HEK293 (cell line): ENCODE results near the gene GUCY2F.

Experiments
- CTCF ChIA-PET: fragments of 350-600 bp; formaldehyde crosslinking; extraction: SDS; loops from one replicate; lab custom pipeline; 2021; ENCODE audit warnings: antibody characterized with exemption; lab: Yijun Ruan, JAX
- POLR2A ChIA-PET: fragments of 300-600 bp; formaldehyde crosslinking; extraction: SDS; loops from one replicate; lab custom pipeline; 2020; ENCODE audit warnings: antibody characterized with exemption, inconsistent platforms; lab: Yijun Ruan, JAX
- H3K27ac ChIP-seq: fragments of 200-500 bp; sonication (Bioruptor generic); 2 replicates; pipeline ENCODE4 v1.5.1; 2014; ENCODE audit warnings: low read depth, low read length, control low read depth, inconsistent platforms; ENCODE audit errors: extremely low read depth
- H3K36me3 ChIP-seq, 2 experiments: fragments of 200-500 bp in 1 of 2; sonication (Bioruptor generic) in 1 of 2; 1 replicate in 1 of 2; 2 replicates in 1 of 2; pipeline ENCODE4 v1.5.1; 2014 to 2017; ENCODE audit warnings: inconsistent platforms in 2 of 2, low read length in 2 of 2; ENCODE audit not compliant: control insufficient read depth in 2 of 2, insufficient read depth in 1 of 2
- H3K4me1 ChIP-seq: fragments of 200-500 bp; sonication (Bioruptor generic); 2 replicates; pipeline ENCODE4 v1.5.1; 2014; ENCODE audit warnings: mild to moderate bottlenecking, low read length, inconsistent platforms; ENCODE audit not compliant: control insufficient read depth, insufficient read depth
- H3K4me3 ChIP-seq: 2 replicates; pipeline ENCODE4 v1.5.1; 2011; ENCODE audit warnings: low read depth, mild to moderate bottlenecking, control low read depth, low read length, moderate library complexity
- H3K9me3 ChIP-seq: fragments of 200-500 bp; sonication (Bioruptor generic); 2 replicates; pipeline ENCODE4 v1.5.1; 2014; ENCODE audit warnings: low read depth, low read length, inconsistent platforms; ENCODE audit not compliant: control insufficient read depth, insufficient read depth
- EGR2 ChIP-seq: fragments of 450-650 bp; formaldehyde crosslinking; IDR thresholded peaks from 2 replicates; pipeline ENCODE4 v1.5.1; 2016; ENCODE audit warnings: low read depth, missing biosample characterization, missing genetic modification characterization
- GLI2 ChIP-seq: fragments of 450-650 bp; formaldehyde crosslinking; IDR thresholded peaks from 2 replicates; pipeline ENCODE4; 2017; ENCODE audit warnings: missing biosample characterization, missing genetic modification characterization, low read depth, borderline replicate concordance
- HOXC10 ChIP-seq: sonication (generic); formaldehyde crosslinking; IDR thresholded peaks from 2 replicates; pipeline ENCODE4 v1.8.1; 2023; ENCODE audit warnings: mild to moderate bottlenecking, missing genetic modification reagents
- KLF8 ChIP-seq: fragments of 450-650 bp; formaldehyde crosslinking; IDR thresholded peaks from 2 replicates; pipeline ENCODE4 v1.5.1; 2016; ENCODE audit warnings: missing biosample characterization, missing genetic modification characterization
- KLF9 ChIP-seq: fragments of 450-650 bp; formaldehyde crosslinking; IDR thresholded peaks from 2 replicates; pipeline ENCODE4 v1.5.1; 2016; ENCODE audit warnings: missing biosample characterization, missing genetic modification characterization, low read depth
- SCRT2 ChIP-seq: fragments of 450-650 bp; formaldehyde crosslinking; IDR thresholded peaks from 2 replicates; pipeline ENCODE4 v1.5.1; 2016; ENCODE audit warnings: missing biosample characterization, missing genetic modification characterization
- SETDB1 ChIP-seq: IDR thresholded peaks from one replicate; pipeline ENCODE4 v1.6.1; 2017; ENCODE audit warnings: mild to moderate bottlenecking, low read length, moderate library complexity, mixed read lengths; ENCODE audit not compliant: insufficient read length
- ZBTB1 ChIP-seq: fragments of 450-650 bp; formaldehyde crosslinking; IDR thresholded peaks from 2 replicates; pipeline ENCODE4 v1.5.1; 2016; ENCODE audit warnings: missing biosample characterization, missing genetic modification characterization
- ZFHX2 ChIP-seq: fragments of 450-650 bp; formaldehyde crosslinking; conservative IDR thresholded peaks from 2 replicates; pipeline ENCODE4 v1.5.1; 2016; ENCODE audit warnings: missing biosample characterization, missing genetic modification characterization
- ZNF155 ChIP-seq: fragments of 450-650 bp; formaldehyde crosslinking; IDR thresholded peaks from 2 replicates; pipeline ENCODE4 v1.5.1; 2016; ENCODE audit warnings: missing biosample characterization, missing genetic modification characterization
- ZNF16 ChIP-seq: fragments of 450-650 bp; formaldehyde crosslinking; IDR thresholded peaks from 2 replicates; pipeline ENCODE4 v1.5.1; 2016; ENCODE audit warnings: low read depth, missing biosample characterization, missing genetic modification characterization
- ZNF2 ChIP-seq: fragments of 450-650 bp; formaldehyde crosslinking; IDR thresholded peaks from 2 replicates; pipeline ENCODE4 v1.5.1; 2016; ENCODE audit warnings: missing biosample characterization, missing genetic modification characterization
- ZNF350 ChIP-seq: fragments of 450-650 bp; formaldehyde crosslinking; IDR thresholded peaks from 2 replicates; pipeline ENCODE4 v1.5.0; 2017; ENCODE audit warnings: missing biosample characterization, mild to moderate bottlenecking, missing genetic modification characterization
- ZNF48 ChIP-seq: fragments of 450-650 bp; formaldehyde crosslinking; IDR thresholded peaks from 2 replicates; pipeline ENCODE4 v1.5.1; 2016; ENCODE audit warnings: missing biosample characterization, missing genetic modification characterization
- ZNF521 ChIP-seq: fragments of 450-650 bp; formaldehyde crosslinking; IDR thresholded peaks from 2 replicates; pipeline ENCODE4 v1.5.1; 2017; ENCODE audit warnings: missing biosample characterization, mild to moderate bottlenecking, missing genetic modification characterization
- ZNF544 ChIP-seq: fragments of 450-650 bp; formaldehyde crosslinking; IDR thresholded peaks from 2 replicates; pipeline ENCODE4 v1.5.0; 2017; ENCODE audit warnings: missing biosample characterization, missing genetic modification characterization
- ZNF560 ChIP-seq: fragments of 450-650 bp; formaldehyde crosslinking; IDR thresholded peaks from 2 replicates; pipeline ENCODE4 v1.5.1; 2017; ENCODE audit warnings: missing biosample characterization, missing genetic modification characterization, borderline replicate concordance
- ZNF600 ChIP-seq: fragments of 450-650 bp; formaldehyde crosslinking; IDR thresholded peaks from 2 replicates; pipeline ENCODE4 v1.5.1; 2016; ENCODE audit warnings: missing biosample characterization, missing genetic modification characterization
- ZNF654 ChIP-seq: fragments of 450-650 bp; formaldehyde crosslinking; IDR thresholded peaks from 2 replicates; pipeline ENCODE4 v1.5.1; 2016; ENCODE audit warnings: low read depth, missing biosample characterization, missing genetic modification characterization
- ZNF707 ChIP-seq: fragments of 450-650 bp; formaldehyde crosslinking; IDR thresholded peaks from 2 replicates; pipeline ENCODE4 v1.5.1; 2016; ENCODE audit warnings: missing biosample characterization, missing genetic modification characterization
- ZNF785 ChIP-seq: fragments of 450-650 bp; formaldehyde crosslinking; IDR thresholded peaks from 2 replicates; pipeline ENCODE4 v1.5.1; 2016; ENCODE audit warnings: missing biosample characterization, missing genetic modification characterization
- ZNF791 ChIP-seq: fragments of 450-650 bp; formaldehyde crosslinking; IDR thresholded peaks from 2 replicates; pipeline ENCODE4 v1.5.1; 2016; ENCODE audit warnings: missing biosample characterization, missing genetic modification characterization
- ZSCAN23 ChIP-seq: fragments of 450-650 bp; formaldehyde crosslinking; IDR thresholded peaks from 2 replicates; pipeline ENCODE4 v1.5.1; 2016; ENCODE audit warnings: missing biosample characterization, missing genetic modification characterization
- TF ChIP-seq, protein P1 (sequence below): fragments of 450-650 bp; formaldehyde crosslinking; IDR thresholded peaks from 2 replicates; pipeline ENCODE4 v1.5.1; 2017; ENCODE audit warnings: missing biosample characterization, missing genetic modification characterization
- TF ChIP-seq, protein P2 (sequence below): fragments of 450-650 bp; formaldehyde crosslinking; IDR thresholded peaks from 2 replicates; pipeline ENCODE4 v1.5.1; 2017; ENCODE audit warnings: missing biosample characterization, missing genetic modification characterization
- TF ChIP-seq, protein P3 (sequence below): fragments of 450-650 bp; formaldehyde crosslinking; IDR thresholded peaks from 2 replicates; pipeline ENCODE4 v1.5.1; 2017; ENCODE audit warnings: missing biosample characterization, missing genetic modification characterization
- TF ChIP-seq, protein P4 (sequence below): fragments of 450-650 bp; formaldehyde crosslinking; conservative IDR thresholded peaks from 2 replicates; pipeline ENCODE4 v1.5.1; 2016; ENCODE audit warnings: low read depth, missing biosample characterization, missing genetic modification characterization

Gene GUCY2F

DNA sequence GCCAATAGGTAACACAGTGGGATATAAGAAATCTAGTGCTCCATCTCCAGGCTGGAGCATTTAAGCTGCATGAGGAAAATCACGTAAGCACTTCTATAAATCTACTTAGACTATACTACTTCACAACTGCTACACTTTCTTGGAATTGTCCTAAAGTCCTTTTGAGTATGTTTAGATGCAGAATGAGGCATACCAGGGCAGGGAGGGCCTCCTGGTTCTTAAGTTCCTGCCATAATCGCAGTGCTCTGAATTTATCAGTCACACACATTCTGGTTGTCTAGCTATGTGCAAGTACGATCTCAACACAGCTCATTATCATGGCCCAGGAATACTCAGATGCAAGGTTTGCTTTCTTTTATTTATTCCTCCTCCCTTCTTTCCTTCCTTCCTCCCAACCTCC is 130.3 kb downstream of the GUCY2F start:
- TF ChIP-seq ZNF560 (tag by site-specific recombination) (no peak), ZNF791 (tag by site-specific recombination) (no peak), ZNF48 (tag by site-specific recombination) (no peak), GLI2 (tag by site-specific recombination) (no peak), ZSCAN23 (tag by site-specific recombination) (no peak), ZNF155 (no peak), HOXC10 (CRISPR knock-in tag) (no peak), ZBTB1 (tag by site-specific recombination) (no peak), ZNF707 (tag by site-specific recombination) (no peak), ZNF544 (tag by site-specific recombination) (no peak), KLF8 (tag by site-specific recombination) (no peak), SETDB1 (no peak), KLF9 (tag by site-specific recombination) (no peak)
- TF ChIP-seq, protein P1, sequence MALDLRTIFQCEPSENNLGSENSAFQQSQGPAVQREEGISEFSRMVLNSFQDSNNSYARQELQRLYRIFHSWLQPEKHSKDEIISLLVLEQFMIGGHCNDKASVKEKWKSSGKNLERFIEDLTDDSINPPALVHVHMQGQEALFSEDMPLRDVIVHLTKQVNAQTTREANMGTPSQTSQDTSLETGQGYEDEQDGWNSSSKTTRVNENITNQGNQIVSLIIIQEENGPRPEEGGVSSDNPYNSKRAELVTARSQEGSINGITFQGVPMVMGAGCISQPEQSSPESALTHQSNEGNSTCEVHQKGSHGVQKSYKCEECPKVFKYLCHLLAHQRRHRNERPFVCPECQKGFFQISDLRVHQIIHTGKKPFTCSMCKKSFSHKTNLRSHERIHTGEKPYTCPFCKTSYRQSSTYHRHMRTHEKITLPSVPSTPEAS (tag by site-specific recombination) = no peak
- TF ChIP-seq, all 188 proteins: peak for 0
- Histone ChIP-seq H3K9me3 (no peaks in the 10 kb centered on the region), H3K4me3 (no peak overlapping the region), H3K4me1 (no peaks in the 10 kb centered on the region), H3K36me3 (no peaks in the 10 kb centered on the region), H3K27ac (no peak overlapping the region)
- POLR2A ChIA-PET = no interaction called here
- CTCF ChIA-PET = no interaction called here

DNA sequence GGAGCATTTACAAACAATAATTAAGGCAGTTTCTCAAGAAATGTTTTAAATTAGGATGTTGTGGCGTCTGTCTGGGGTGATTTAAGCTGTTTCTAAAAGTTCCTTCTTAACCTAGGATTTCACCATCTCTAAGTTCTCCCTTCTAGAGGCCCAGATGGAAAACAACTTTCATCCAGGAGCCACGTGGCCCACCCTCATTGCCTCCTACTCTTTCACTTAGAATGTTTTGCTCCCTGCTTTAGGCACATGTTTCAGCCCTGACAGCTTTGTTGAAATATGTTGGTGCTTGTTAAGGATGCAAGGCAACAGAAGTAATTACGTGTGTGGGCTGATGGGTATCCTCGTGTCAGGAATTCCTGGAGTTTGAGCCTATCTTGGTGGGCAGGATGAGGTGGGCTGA is 131.3 kb downstream of the GUCY2F start:
- H3K36me3 ChIP-seq = no peaks in the 10 kb centered on the region
- CTCF ChIA-PET = interaction anchor here (0.6 kb wide), 1 partner anchor 35 kb away, joined by 3 read pairs; no protein-coding TSS in a partner anchor
- no peak overlapping the region for H3K4me3 ChIP-seq
- POLR2A ChIA-PET = no interaction called here
- H3K27ac ChIP-seq = no peak overlapping the region
- no peaks in the 10 kb centered on the region for H3K9me3 ChIP-seq
- no peak for TF ChIP-seq ZNF350
- TF ChIP-seq, protein P2, sequence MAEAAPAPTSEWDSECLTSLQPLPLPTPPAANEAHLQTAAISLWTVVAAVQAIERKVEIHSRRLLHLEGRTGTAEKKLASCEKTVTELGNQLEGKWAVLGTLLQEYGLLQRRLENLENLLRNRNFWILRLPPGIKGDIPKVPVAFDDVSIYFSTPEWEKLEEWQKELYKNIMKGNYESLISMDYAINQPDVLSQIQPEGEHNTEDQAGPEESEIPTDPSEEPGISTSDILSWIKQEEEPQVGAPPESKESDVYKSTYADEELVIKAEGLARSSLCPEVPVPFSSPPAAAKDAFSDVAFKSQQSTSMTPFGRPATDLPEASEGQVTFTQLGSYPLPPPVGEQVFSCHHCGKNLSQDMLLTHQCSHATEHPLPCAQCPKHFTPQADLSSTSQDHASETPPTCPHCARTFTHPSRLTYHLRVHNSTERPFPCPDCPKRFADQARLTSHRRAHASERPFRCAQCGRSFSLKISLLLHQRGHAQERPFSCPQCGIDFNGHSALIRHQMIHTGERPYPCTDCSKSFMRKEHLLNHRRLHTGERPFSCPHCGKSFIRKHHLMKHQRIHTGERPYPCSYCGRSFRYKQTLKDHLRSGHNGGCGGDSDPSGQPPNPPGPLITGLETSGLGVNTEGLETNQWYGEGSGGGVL (tag by site-specific recombination) = no peak
- 0 out of 2 replicates have a peak, but pooled peaks have one; percentile 14 for TF ChIP-seq ZFHX2
- no peak for TF ChIP-seq SCRT2 (tag by site-specific recombination)
- TF ChIP-seq EGR2 = 0 out of 2 replicates have a peak, but pooled peaks have one; percentile 10
- H3K4me1 ChIP-seq = no peaks in the 10 kb centered on the region

DNA sequence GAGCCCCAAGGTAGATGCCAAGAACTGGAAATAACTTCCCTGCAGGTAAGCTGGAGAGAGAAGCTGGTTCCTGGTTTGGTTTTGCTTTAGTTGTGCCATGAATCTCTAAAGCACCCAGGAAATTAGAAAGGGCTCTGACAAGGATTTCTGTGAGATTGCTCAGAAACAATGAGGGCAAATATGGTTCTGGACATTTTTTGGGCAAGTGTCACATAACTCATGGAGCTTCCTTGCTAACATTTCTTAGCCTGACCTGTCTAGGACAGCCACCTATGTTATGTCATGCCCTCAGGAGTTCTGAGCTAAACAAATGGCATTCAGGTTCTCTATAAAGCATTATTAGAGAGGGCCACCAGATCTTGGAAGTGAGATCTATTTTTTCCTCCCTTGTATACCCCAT is 131.8 kb downstream of the GUCY2F start:
- Histone ChIP-seq H3K36me3 (no peaks in the 10 kb centered on the region), H3K27ac (no peak overlapping the region), H3K4me3 (no peak overlapping the region), H3K4me1 (no peaks in the 10 kb centered on the region), H3K9me3 (no peaks in the 10 kb centered on the region)
- ChIA-PET POLR2A (no interaction called here), CTCF (interaction anchor here (0.6 kb wide), 1 partner anchor 36 kb away, joined by 3 read pairs; no protein-coding TSS in a partner anchor)
- TF ChIP-seq ZNF600 (tag by site-specific recombination) = no peak
- no peak for TF ChIP-seq ZNF654 (tag by site-specific recombination)
- TF ChIP-seq, protein P3, sequence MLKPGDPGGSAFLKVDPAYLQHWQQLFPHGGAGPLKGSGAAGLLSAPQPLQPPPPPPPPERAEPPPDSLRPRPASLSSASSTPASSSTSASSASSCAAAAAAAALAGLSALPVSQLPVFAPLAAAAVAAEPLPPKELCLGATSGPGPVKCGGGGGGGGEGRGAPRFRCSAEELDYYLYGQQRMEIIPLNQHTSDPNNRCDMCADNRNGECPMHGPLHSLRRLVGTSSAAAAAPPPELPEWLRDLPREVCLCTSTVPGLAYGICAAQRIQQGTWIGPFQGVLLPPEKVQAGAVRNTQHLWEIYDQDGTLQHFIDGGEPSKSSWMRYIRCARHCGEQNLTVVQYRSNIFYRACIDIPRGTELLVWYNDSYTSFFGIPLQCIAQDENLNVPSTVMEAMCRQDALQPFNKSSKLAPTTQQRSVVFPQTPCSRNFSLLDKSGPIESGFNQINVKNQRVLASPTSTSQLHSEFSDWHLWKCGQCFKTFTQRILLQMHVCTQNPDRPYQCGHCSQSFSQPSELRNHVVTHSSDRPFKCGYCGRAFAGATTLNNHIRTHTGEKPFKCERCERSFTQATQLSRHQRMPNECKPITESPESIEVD (tag by site-specific recombination) = no peak
- no peak for TF ChIP-seq ZNF785 (tag by site-specific recombination)
- TF ChIP-seq, protein P4, sequence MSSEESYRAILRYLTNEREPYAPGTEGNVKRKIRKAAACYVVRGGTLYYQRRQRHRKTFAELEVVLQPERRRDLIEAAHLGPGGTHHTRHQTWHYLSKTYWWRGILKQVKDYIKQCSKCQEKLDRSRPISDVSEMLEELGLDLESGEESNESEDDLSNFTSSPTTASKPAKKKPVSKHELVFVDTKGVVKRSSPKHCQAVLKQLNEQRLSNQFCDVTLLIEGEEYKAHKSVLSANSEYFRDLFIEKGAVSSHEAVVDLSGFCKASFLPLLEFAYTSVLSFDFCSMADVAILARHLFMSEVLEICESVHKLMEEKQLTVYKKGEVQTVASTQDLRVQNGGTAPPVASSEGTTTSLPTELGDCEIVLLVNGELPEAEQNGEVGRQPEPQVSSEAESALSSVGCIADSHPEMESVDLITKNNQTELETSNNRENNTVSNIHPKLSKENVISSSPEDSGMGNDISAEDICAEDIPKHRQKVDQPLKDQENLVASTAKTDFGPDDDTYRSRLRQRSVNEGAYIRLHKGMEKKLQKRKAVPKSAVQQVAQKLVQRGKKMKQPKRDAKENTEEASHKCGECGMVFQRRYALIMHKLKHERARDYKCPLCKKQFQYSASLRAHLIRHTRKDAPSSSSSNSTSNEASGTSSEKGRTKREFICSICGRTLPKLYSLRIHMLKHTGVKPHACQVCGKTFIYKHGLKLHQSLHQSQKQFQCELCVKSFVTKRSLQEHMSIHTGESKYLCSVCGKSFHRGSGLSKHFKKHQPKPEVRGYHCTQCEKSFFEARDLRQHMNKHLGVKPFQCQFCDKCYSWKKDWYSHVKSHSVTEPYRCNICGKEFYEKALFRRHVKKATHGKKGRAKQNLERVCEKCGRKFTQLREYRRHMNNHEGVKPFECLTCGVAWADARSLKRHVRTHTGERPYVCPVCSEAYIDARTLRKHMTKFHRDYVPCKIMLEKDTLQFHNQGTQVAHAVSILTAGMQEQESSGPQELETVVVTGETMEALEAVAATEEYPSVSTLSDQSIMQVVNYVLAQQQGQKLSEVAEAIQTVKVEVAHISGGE (tag by site-specific recombination) = no peak
- TF ChIP-seq ZNF16 (tag by site-specific recombination) = no peak
- TF ChIP-seq ZNF2 (tag by site-specific recombination) = no peak
- no peak for TF ChIP-seq ZNF521 (tag by site-specific recombination)
